Posterior vena cava (tissue), 2 donors: ENCODE measurements around the gene SFI1. TPM values are rescaled to one million over a fixed set of nuclear protein-coding genes. Genes with fewer than 3 reads are reported as not detected.
"Not testable (repeated sequence)": the region's sequence is repeated elsewhere in the genome, so short reads cannot be mapped to it uniquely, and the experiment has no call there.

Experiments used
- DNase-seq: peaks from one replicate; pipeline ENCODE4 v3.0.0-alpha.2; 2020; ENCODE audit warnings: low spot score
- intact Hi-C, 2 donors: fragments of 100-400 bp; cut with DNase I; formaldehyde crosslinking; loops; one replicate each; pipeline versions ENCODE4 v1.14.1 to v1.14.2; 2022 to 2023
- total RNA-seq, 2 donors: library from RNA; stranded (reverse); fragmentation: NEBNext Ultra II Directional; extraction: Animal tissue kit (Norgen Biotek cat#: 25700); gene quantifications; one replicate each; pipeline ENCODE4 v1.2.1, GENCODE V29; 2021
- donor health status: DM: yes; HTN: yes; CAD: no.
- donor health status: DM: yes; HTN: yes; CAD: no.

The SFI1 gene
- total RNA-seq, 2 donors from 2014 or later = 20.5 to 22.4 TPM

- DNase-seq = peak; percentile 97
- intact Hi-C loops = no loop called here
Observed at GRCh38 chr22:31489632-31490495, 6.5 kb upstream of the SFI1 start, which contains the start of gene EIF4ENIF1. Gene EIF4ENIF1, minus strand, starts transcription at chr22:31489842. Its CDS starts 1,124 bp downstream, at chr22:31488718.

- DNase-seq = no peak
- intact Hi-C loops = no loop called here
Observed at GRCh38 chr22:31490496-31490925, 5.8 kb upstream of the SFI1 start.

GRCh38 chr22:31491218-31491962 lies 4.9 kb upstream of the SFI1 start:
- intact Hi-C loops = no loop called here
- no peak for DNase-seq

GRCh38 chr22:31492151-31492550 lies 4.2 kb upstream of the SFI1 start:
- DNase-seq = no peak
- intact Hi-C loops = no loop called here

- DNase-seq, intact Hi-C loops: not testable (repeated sequence)
Observed at GRCh38 chr22:31493355-31493754, 3.0 kb upstream of the SFI1 start.

- DNase-seq = no peak
- intact Hi-C loops = no loop called here
Observed at GRCh38 chr22:31495343-31495742, 993 bp upstream of the SFI1 start.

GRCh38 chr22:31496735-31497146 lies 405 bp downstream of the SFI1 start:
- intact Hi-C loops = no loop called here
- DNase-seq = peak; percentile 84

GRCh38 chr22:31497148-31497938 lies 1.0 kb downstream of the SFI1 start:
- intact Hi-C loops = no loop called here
- DNase-seq = no peak

- intact Hi-C loops = no loop called here
- no peak for DNase-seq
Observed at GRCh38 chr22:31501738-31502137, 5.4 kb downstream of the SFI1 start.

GRCh38 chr22:31503211-31503964 lies 7.1 kb downstream of the SFI1 start:
- no peak for DNase-seq
- intact Hi-C loops = no loop called here

- intact Hi-C loops = no loop called here
- no peak for DNase-seq
Observed at GRCh38 chr22:31504282-31504681, 7.9 kb downstream of the SFI1 start.

GRCh38 chr22:31507517-31507916 lies 11.2 kb downstream of the SFI1 start:
- intact Hi-C loops = not testable (repeated sequence)

GRCh38 chr22:31508536-31508935 lies 12.2 kb downstream of the SFI1 start:
- no peak for DNase-seq

More at GRCh38 chr22:31507517-31507916, 11.2 kb downstream of the SFI1 start:
- not testable (repeated sequence) for DNase-seq

GRCh38 chr22:31509061-31509762 lies 12.9 kb downstream of the SFI1 start:
- intact Hi-C loops = no loop called here
- DNase-seq = no peak

More at GRCh38 chr22:31508536-31508935, 12.2 kb downstream of the SFI1 start:
- intact Hi-C loops = no loop called here

GRCh38 chr22:31520051-31520450 lies 23.7 kb downstream of the SFI1 start:
- DNase-seq = no peak
- intact Hi-C loops = no loop called here

- intact Hi-C loops, DNase-seq: not testable (repeated sequence)
Observed at GRCh38 chr22:31524132-31524531, 27.8 kb downstream of the SFI1 start.

- intact Hi-C loops = no loop called here
- DNase-seq = no peak
Observed at GRCh38 chr22:31526270-31526669, 29.9 kb downstream of the SFI1 start.

GRCh38 chr22:31530823-31531195 lies 34.5 kb downstream of the SFI1 start:
- no peak for DNase-seq
- intact Hi-C loops = no loop called here
